SK-N-SH (cell line): ENCODE data around the gene MTERF4. TPM values are rescaled to one million over a fixed set of nuclear protein-coding genes. Genes with fewer than 3 reads are reported as not detected.

Source experiments
- CTCF ChIA-PET: fragments of 300-600, 350-600 bp; formaldehyde crosslinking; extraction: SDS; loops from one replicate; lab custom pipeline; 2021; lab: Yijun Ruan, JAX
- POLR2A ChIA-PET: fragments of 350-600 bp; sonication (Branson Sonifier 250); formaldehyde crosslinking; extraction: SDS; loops from one replicate; lab custom pipeline; 2020; ENCODE audit warnings: antibody characterized with exemption, inconsistent platforms; lab: Yijun Ruan, JAX
- DNase-seq: peaks from one replicate; pipeline ENCODE4 v3.0.0; 2012
- H2AFZ ChIP-seq: fragments of 200-600 bp; sonication (generic); 2 replicates; pipeline ENCODE4 v1.8.1; 2016; ENCODE audit warnings: antibody characterized with exemption, mild to moderate bottlenecking, low read depth
- H3F3A ChIP-seq: fragments of 200-600 bp; sonication (generic); replicated peaks from 2 replicates; pipeline ENCODE3; 2016; ENCODE audit warnings: antibody characterized with exemption, mild to moderate bottlenecking; ENCODE audit not compliant: insufficient read depth
- H3K27ac ChIP-seq, 2 experiments: fragments of 200-500 bp in 1 of 2; fragments of 200-600 bp in 1 of 2; sonication (Bioruptor generic) in 1 of 2; sonication (generic), shearing (Covaris generic) in 1 of 2; 2 replicates each; pipeline versions ENCODE4 v1.5.1 to v1.6.1; 2014 to 2016; ENCODE audit warnings: low read depth in 2 of 2, inconsistent platforms in 1 of 2, low read length in 1 of 2, mild to moderate bottlenecking in 1 of 2, mixed read lengths in 1 of 2
- H3K27me3 ChIP-seq: fragments of 200-600 bp; sonication (generic), shearing (Covaris generic); 2 replicates; pipeline ENCODE4 v1.6.1; 2016; ENCODE audit warnings: mixed run types; ENCODE audit not compliant: insufficient read depth
- H3K36me3 ChIP-seq, 2 experiments: fragments of 200-500 bp in 1 of 2; fragments of 200-600 bp in 1 of 2; sonication (Bioruptor generic) in 1 of 2; sonication (generic) in 1 of 2; replicated peaks in 1 of 2; 2 replicates each; pipeline versions ENCODE3 to v1.5.1; 2014 to 2016; ENCODE audit warnings: low read length in 1 of 2, mild to moderate bottlenecking in 1 of 2; ENCODE audit not compliant: insufficient read depth in 2 of 2, control insufficient read depth in 1 of 2
- H3K4me1 ChIP-seq, 2 experiments: fragments of 200-500 bp in 1 of 2; fragments of 200-600 bp in 1 of 2; sonication (Bioruptor generic) in 1 of 2; sonication (generic), shearing (Covaris generic) in 1 of 2; 2 replicates each; pipeline versions ENCODE4 v1.5.1 to v1.6.1; 2014 to 2016; ENCODE audit warnings: low read depth in 1 of 2, low read length in 1 of 2, mixed run types in 1 of 2; ENCODE audit not compliant: insufficient read depth in 2 of 2, control insufficient read depth in 1 of 2
- H3K4me2 ChIP-seq: fragments of 200-600 bp; sonication (generic), shearing (Covaris generic); 2 replicates; pipeline ENCODE4 v1.6.1; 2017; ENCODE audit warnings: mixed run types
- H3K4me3 ChIP-seq, 2 experiments: fragments of 200-500 bp in 1 of 2; fragments of 200-600 bp in 1 of 2; sonication (Bioruptor generic) in 1 of 2; sonication (generic), shearing (Covaris generic) in 1 of 2; 2 replicates each; pipeline versions ENCODE4 v1.5.1 to v1.8.1; 2014 to 2016; ENCODE audit warnings: low read depth in 2 of 2, inconsistent platforms in 1 of 2, low read length in 1 of 2, mild to moderate bottlenecking in 1 of 2, mixed read lengths in 1 of 2, moderate library complexity in 1 of 2
- H3K79me2 ChIP-seq: fragments of 200-600 bp; sonication (generic); 2 replicates; pipeline ENCODE4 v1.8.1; 2017; ENCODE audit warnings: mild to moderate bottlenecking; ENCODE audit not compliant: insufficient read depth
- H3K9ac ChIP-seq: fragments of 200-600 bp; sonication (generic); 2 replicates; pipeline ENCODE4 v1.6.1; 2017; ENCODE audit warnings: mixed run types
- H3K9me2 ChIP-seq: fragments of 200-600 bp; sonication (generic); 2 replicates; pipeline ENCODE4 v1.6.1; 2017; ENCODE audit warnings: mixed run types
- H3K9me3 ChIP-seq: fragments of 200-600 bp; sonication (generic); 2 replicates; pipeline ENCODE4 v1.6.1; 2017; ENCODE audit warnings: mixed run types, mild to moderate bottlenecking, moderate library complexity
- H4K20me1 ChIP-seq: fragments of 200-600 bp; sonication (generic); 2 replicates; pipeline ENCODE4 v1.6.1; 2017; ENCODE audit warnings: mild to moderate bottlenecking, mixed run types; ENCODE audit not compliant: insufficient read depth
- CHD2 ChIP-seq: fragments of 150-350 bp; IDR thresholded peaks from 2 replicates; pipeline ENCODE4 v1.6.1; 2018; ENCODE audit warnings: low read length; ENCODE audit not compliant: partially characterized antibody
- EP300 ChIP-seq, 2 experiments: IDR thresholded peaks; 2 replicates each; pipeline versions ENCODE4 v1.4.0 to v1.6.1; 2012; ENCODE audit warnings: borderline replicate concordance in 1 of 2, low read depth in 1 of 2, low read length in 1 of 2
- EZH2phosphoT487 ChIP-seq: fragments of 200-600 bp; sonication (generic); IDR thresholded peaks from 2 replicates; pipeline ENCODE4 v1.6.1; 2017; ENCODE audit warnings: low read depth, mixed run types, mild to moderate bottlenecking, antibody characterized with exemption, moderate library complexity, borderline replicate concordance
- FOXJ3 ChIP-seq: sonication (generic); formaldehyde crosslinking; IDR thresholded peaks from 2 replicates; pipeline ENCODE4 v1.5.1; 2020; ENCODE audit warnings: mild to moderate bottlenecking, missing genetic modification reagents
- JUND ChIP-seq: IDR thresholded peaks from 2 replicates; pipeline ENCODE4 v1.4.0; 2012
- MXI1 ChIP-seq: IDR thresholded peaks from 2 replicates; pipeline ENCODE4 v1.6.1; 2012; ENCODE audit warnings: mild to moderate bottlenecking, low read depth, low read length, improper control_type of control experiment
- POLR2AphosphoS5 ChIP-seq: IDR thresholded peaks from 2 replicates; pipeline ENCODE4 v1.6.1; 2012; ENCODE audit warnings: low read depth, low read length
- RAD21 ChIP-seq: IDR thresholded peaks from 2 replicates; pipeline ENCODE4 v1.6.1; 2012; ENCODE audit warnings: mild to moderate bottlenecking, low read length
- SMC3 ChIP-seq: IDR thresholded peaks from 2 replicates; pipeline ENCODE4 v1.6.1; 2012; ENCODE audit warnings: low read depth, low read length, improper control_type of control experiment
- TEAD4 ChIP-seq: IDR thresholded peaks from 2 replicates; pipeline ENCODE4 v1.4.0; 2012; ENCODE audit warnings: mild to moderate bottlenecking, borderline replicate concordance; ENCODE audit not compliant: insufficient read depth
- YY1 ChIP-seq: IDR thresholded peaks from 2 replicates; pipeline ENCODE4 v1.4.0; 2012; ENCODE audit warnings: low read depth, mild to moderate bottlenecking
- WGBS: methylation state at CpG from one replicate; pipeline ENCODE4 v1.1.6; 2017; ENCODE audit warnings: low lambda C conversion rate; 5-methylcytosine and 5-hydroxymethylcytosine counted together
- polyA plus RNA-seq, 3 experiments: library from polyadenylated mRNA; depleted of rRNA; stranded (reverse); fragments of >200 nt; gene quantifications; 2 replicates each; pipeline ENCODE4 v1.2.3, GENCODE V29; 2012
- TF ChIP-seq, protein P1 (sequence below): IDR thresholded peaks from 2 replicates; pipeline ENCODE4 v1.4.0; 2012; ENCODE audit warnings: low read depth
- TF ChIP-seq, protein P2 (sequence below): IDR thresholded peaks from 2 replicates; pipeline ENCODE4 v1.6.1; 2012; ENCODE audit warnings: mild to moderate bottlenecking, low read depth, low read length, moderate library complexity
- TF ChIP-seq, protein P3 (sequence below): IDR thresholded peaks from 2 replicates; pipeline ENCODE4 v1.4.0; 2012; ENCODE audit warnings: low read depth, borderline replicate concordance
- TF ChIP-seq, protein P4 (sequence below): fragments of 150-350 bp; IDR thresholded peaks from 2 replicates; pipeline ENCODE4 v1.6.1; 2017; ENCODE audit warnings: antibody characterized with exemption, low read length, low read depth, borderline replicate concordance
- TF ChIP-seq, protein P5 (sequence below): IDR thresholded peaks from 2 replicates; pipeline ENCODE4; 2012

The MTERF4 gene
- polyA plus RNA-seq, 1 of the 3 experiments (the other 2 are of a cell fraction), result 31.0 TPM

DNA sequence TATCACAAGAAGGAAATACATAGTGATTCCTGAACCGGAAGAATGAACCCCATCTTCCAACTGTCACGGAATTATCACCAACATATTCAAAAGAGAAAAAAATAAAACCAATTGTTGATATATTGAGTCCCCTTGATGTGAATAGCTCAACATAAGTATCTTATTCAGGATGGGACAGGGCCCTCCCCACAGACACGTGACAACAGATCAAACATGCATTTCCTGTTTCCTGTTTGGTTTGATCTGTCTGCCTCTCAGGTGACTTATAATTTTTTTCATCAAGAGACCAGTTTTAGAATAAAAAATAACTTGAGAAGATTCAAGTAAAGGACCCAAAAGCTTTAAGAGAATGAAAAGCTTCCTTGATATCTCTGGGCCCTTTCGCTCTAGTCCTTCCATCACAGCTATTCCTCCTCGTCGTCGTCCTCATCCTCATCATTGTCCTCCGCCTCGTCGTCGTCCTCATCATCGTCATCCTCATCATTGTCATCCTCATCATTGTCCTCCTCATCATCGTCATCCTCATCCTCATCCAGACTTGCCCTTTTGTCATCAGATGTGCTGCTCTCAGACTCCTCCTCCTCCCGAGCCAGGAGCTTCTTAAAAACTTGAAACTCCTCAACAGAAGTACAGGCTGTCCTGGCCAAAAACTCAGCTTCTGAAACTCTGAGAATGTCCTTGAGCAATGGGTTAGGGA, 6.3 kb downstream of the MTERF4 start:
- Histone ChIP-seq H3K27ac (no peak overlapping the region), H2AFZ (no peak overlapping the region), H4K20me1 (no peaks in the 10 kb centered on the region), H3K4me3 (no peak overlapping the region), H3K36me3 (peaks cover 27 to 86% of the 10 kb centered on the region in 2 experiments), H3K9me3 (no peaks in the 10 kb centered on the region), H3K4me2 (no peak overlapping the region), H3K4me1 (peaks cover 0 to 1% of the 10 kb centered on the region in 2 experiments; a peak in 2 of 4 replicates), H3K27me3 (no peaks in the 10 kb centered on the region), H3K9me2 (no peaks in the 10 kb centered on the region), H3K79me2 (peaks cover 31% of the 10 kb centered on the region), H3F3A (no peaks in the 10 kb centered on the region), H3K9ac (no peak overlapping the region)
- ChIA-PET CTCF (interaction anchor here (0.8 to 1.1 kb wide), 2 partner anchors 17 to 244 kb away, joined by 3 read pairs; no protein-coding TSS in a partner anchor), POLR2A (no interaction called here)
- DNase-seq, result no peak
- WGBS, result 97% methylated on average over 14 of the region's 14 CpGs
- TF ChIP-seq, protein P1, sequence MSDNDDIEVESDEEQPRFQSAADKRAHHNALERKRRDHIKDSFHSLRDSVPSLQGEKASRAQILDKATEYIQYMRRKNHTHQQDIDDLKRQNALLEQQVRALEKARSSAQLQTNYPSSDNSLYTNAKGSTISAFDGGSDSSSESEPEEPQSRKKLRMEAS, result no peak
- TF ChIP-seq CHD2, result no peak
- no peak for TF ChIP-seq EP300 (IDR thresholded peaks at IDR 0.05; ENCODE audit: borderline replicate concordance in 1 of 2, low read depth in 1 of 2, low read length in 1 of 2)
- TF ChIP-seq TEAD4, result no peak
- no peak for TF ChIP-seq SMC3
- TF ChIP-seq RAD21, result no peak
- TF ChIP-seq POLR2AphosphoS5, result no peak
- no peak for TF ChIP-seq MXI1
- TF ChIP-seq, protein P2, sequence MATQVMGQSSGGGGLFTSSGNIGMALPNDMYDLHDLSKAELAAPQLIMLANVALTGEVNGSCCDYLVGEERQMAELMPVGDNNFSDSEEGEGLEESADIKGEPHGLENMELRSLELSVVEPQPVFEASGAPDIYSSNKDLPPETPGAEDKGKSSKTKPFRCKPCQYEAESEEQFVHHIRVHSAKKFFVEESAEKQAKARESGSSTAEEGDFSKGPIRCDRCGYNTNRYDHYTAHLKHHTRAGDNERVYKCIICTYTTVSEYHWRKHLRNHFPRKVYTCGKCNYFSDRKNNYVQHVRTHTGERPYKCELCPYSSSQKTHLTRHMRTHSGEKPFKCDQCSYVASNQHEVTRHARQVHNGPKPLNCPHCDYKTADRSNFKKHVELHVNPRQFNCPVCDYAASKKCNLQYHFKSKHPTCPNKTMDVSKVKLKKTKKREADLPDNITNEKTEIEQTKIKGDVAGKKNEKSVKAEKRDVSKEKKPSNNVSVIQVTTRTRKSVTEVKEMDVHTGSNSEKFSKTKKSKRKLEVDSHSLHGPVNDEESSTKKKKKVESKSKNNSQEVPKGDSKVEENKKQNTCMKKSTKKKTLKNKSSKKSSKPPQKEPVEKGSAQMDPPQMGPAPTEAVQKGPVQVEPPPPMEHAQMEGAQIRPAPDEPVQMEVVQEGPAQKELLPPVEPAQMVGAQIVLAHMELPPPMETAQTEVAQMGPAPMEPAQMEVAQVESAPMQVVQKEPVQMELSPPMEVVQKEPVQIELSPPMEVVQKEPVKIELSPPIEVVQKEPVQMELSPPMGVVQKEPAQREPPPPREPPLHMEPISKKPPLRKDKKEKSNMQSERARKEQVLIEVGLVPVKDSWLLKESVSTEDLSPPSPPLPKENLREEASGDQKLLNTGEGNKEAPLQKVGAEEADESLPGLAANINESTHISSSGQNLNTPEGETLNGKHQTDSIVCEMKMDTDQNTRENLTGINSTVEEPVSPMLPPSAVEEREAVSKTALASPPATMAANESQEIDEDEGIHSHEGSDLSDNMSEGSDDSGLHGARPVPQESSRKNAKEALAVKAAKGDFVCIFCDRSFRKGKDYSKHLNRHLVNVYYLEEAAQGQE, result no peak
- TF ChIP-seq, protein P3, sequence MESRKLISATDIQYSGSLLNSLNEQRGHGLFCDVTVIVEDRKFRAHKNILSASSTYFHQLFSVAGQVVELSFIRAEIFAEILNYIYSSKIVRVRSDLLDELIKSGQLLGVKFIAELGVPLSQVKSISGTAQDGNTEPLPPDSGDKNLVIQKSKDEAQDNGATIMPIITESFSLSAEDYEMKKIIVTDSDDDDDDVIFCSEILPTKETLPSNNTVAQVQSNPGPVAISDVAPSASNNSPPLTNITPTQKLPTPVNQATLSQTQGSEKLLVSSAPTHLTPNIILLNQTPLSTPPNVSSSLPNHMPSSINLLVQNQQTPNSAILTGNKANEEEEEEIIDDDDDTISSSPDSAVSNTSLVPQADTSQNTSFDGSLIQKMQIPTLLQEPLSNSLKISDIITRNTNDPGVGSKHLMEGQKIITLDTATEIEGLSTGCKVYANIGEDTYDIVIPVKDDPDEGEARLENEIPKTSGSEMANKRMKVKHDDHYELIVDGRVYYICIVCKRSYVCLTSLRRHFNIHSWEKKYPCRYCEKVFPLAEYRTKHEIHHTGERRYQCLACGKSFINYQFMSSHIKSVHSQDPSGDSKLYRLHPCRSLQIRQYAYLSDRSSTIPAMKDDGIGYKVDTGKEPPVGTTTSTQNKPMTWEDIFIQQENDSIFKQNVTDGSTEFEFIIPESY, result no peak
- TF ChIP-seq EZH2phosphoT487, result no peak
- no peak for TF ChIP-seq FOXJ3
- TF ChIP-seq YY1, result no peak
- TF ChIP-seq, protein P4, sequence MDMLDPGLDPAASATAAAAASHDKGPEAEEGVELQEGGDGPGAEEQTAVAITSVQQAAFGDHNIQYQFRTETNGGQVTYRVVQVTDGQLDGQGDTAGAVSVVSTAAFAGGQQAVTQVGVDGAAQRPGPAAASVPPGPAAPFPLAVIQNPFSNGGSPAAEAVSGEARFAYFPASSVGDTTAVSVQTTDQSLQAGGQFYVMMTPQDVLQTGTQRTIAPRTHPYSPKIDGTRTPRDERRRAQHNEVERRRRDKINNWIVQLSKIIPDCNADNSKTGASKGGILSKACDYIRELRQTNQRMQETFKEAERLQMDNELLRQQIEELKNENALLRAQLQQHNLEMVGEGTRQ, result no peak
- TF ChIP-seq, protein P5, sequence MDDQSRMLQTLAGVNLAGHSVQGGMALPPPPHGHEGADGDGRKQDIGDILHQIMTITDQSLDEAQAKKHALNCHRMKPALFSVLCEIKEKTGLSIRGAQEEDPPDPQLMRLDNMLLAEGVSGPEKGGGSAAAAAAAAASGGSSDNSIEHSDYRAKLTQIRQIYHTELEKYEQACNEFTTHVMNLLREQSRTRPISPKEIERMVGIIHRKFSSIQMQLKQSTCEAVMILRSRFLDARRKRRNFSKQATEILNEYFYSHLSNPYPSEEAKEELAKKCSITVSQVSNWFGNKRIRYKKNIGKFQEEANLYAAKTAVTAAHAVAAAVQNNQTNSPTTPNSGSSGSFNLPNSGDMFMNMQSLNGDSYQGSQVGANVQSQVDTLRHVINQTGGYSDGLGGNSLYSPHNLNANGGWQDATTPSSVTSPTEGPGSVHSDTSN, result no peak
- no peak for TF ChIP-seq JUND
